SK-N-SH (cell line): ENCODE measurements around the gene PPP1R3G. TPM values are rescaled to one million over a fixed set of nuclear protein-coding genes. Genes with fewer than 3 reads are reported as not detected.

Experiments
- FOSL2 ChIP-seq: IDR thresholded peaks from 2 replicates; pipeline ENCODE4 v1.4.0; 2012; ENCODE audit warnings: low read depth, mild to moderate bottlenecking, moderate library complexity, borderline replicate concordance
- GABPA ChIP-seq: IDR thresholded peaks from 2 replicates; pipeline ENCODE4 v1.4.0; 2012; ENCODE audit warnings: low read depth, mild to moderate bottlenecking
- POLR2AphosphoS5 ChIP-seq: IDR thresholded peaks from 2 replicates; pipeline ENCODE4 v1.6.1; 2012; ENCODE audit warnings: low read depth, low read length
- RCOR1 ChIP-seq: fragments of 150-350 bp; IDR thresholded peaks from 2 replicates; pipeline ENCODE4 v1.6.1; 2017; ENCODE audit warnings: antibody characterized with exemption, low read length
- SIN3A ChIP-seq: IDR thresholded peaks from 2 replicates; pipeline ENCODE4 v1.6.1; 2012; ENCODE audit warnings: low read depth, mild to moderate bottlenecking, low read length, moderate library complexity, borderline replicate concordance
- SMC3 ChIP-seq: IDR thresholded peaks from 2 replicates; pipeline ENCODE4 v1.6.1; 2012; ENCODE audit warnings: low read depth, low read length, improper control_type of control experiment
- polyA plus RNA-seq, 3 experiments: library from polyadenylated mRNA; depleted of rRNA; stranded (reverse); fragments of >200 nt; gene quantifications; 2 replicates each; pipeline ENCODE4 v1.2.3, GENCODE V29; 2012
- TF ChIP-seq, protein P1 (sequence below): IDR thresholded peaks from 2 replicates; pipeline ENCODE4 v1.6.1; 2012; ENCODE audit warnings: mild to moderate bottlenecking, low read depth, low read length, moderate library complexity
- TF ChIP-seq, protein P2 (sequence below): IDR thresholded peaks from 2 replicates; pipeline ENCODE4 v1.4.0; 2012; ENCODE audit warnings: low read depth, borderline replicate concordance

The PPP1R3G gene
- polyA plus RNA-seq, 1 of the 3 experiments (the other 2 are of a cell fraction): 0.10 TPM

DNA sequence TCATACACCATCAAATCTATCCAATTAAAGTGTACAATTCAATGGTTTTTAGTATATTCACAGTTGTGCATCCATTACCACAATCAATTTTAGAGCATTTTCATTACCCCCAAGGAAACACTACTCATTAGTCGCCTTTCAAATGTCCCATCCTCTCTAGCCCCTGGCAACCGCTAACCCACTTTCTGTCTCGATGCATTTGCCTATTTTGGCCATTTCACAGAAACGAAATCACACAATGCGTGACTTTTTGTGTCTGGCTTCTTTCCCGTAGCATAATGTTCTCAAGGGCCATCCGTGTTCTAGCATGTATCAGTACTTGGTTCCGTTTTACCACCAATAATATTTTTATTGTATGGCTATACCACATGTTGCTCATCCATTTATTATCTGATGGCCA lies 51.7 kb downstream of the PPP1R3G start (continued):
- TF ChIP-seq, protein P1, sequence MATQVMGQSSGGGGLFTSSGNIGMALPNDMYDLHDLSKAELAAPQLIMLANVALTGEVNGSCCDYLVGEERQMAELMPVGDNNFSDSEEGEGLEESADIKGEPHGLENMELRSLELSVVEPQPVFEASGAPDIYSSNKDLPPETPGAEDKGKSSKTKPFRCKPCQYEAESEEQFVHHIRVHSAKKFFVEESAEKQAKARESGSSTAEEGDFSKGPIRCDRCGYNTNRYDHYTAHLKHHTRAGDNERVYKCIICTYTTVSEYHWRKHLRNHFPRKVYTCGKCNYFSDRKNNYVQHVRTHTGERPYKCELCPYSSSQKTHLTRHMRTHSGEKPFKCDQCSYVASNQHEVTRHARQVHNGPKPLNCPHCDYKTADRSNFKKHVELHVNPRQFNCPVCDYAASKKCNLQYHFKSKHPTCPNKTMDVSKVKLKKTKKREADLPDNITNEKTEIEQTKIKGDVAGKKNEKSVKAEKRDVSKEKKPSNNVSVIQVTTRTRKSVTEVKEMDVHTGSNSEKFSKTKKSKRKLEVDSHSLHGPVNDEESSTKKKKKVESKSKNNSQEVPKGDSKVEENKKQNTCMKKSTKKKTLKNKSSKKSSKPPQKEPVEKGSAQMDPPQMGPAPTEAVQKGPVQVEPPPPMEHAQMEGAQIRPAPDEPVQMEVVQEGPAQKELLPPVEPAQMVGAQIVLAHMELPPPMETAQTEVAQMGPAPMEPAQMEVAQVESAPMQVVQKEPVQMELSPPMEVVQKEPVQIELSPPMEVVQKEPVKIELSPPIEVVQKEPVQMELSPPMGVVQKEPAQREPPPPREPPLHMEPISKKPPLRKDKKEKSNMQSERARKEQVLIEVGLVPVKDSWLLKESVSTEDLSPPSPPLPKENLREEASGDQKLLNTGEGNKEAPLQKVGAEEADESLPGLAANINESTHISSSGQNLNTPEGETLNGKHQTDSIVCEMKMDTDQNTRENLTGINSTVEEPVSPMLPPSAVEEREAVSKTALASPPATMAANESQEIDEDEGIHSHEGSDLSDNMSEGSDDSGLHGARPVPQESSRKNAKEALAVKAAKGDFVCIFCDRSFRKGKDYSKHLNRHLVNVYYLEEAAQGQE: no peak
- TF ChIP-seq SIN3A (no peak), SMC3 (no peak), POLR2AphosphoS5 (no peak), FOSL2 (no peak), GABPA (no peak), RCOR1 (no peak)
- TF ChIP-seq, protein P2, sequence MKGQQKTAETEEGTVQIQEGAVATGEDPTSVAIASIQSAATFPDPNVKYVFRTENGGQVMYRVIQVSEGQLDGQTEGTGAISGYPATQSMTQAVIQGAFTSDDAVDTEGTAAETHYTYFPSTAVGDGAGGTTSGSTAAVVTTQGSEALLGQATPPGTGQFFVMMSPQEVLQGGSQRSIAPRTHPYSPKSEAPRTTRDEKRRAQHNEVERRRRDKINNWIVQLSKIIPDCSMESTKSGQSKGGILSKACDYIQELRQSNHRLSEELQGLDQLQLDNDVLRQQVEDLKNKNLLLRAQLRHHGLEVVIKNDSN: no peak

Other genes starting within 250 kb of the PPP1R3G start
- 8.3 and 9.8 TPM in 2 replicates for gene RPP40, start 81.3 kb upstream of the PPP1R3G start, polyA plus RNA-seq (2012; rRNA removed)
- gene LYRM4, start 175.6 kb downstream of the PPP1R3G start, polyA plus RNA-seq (2012; rRNA removed): 37.2 and 43.4 TPM in 2 replicates
- gene FARS2, start 176.2 kb downstream of the PPP1R3G start, polyA plus RNA-seq (2012; rRNA removed): 12.5 and 16.1 TPM in 2 replicates